ENCODE measurements around the gene CCDC47.
"Not testable (repeated sequence)": the region's sequence is repeated elsewhere in the genome, so short reads cannot be mapped to it uniquely, and the experiment has no call there.

The CCDC47 gene

GRCh38 chr17:63780928-63781327 lies 7.5 kb upstream of the CCDC47 start:
- no peak for DNase-seq

- no peak for DNase-seq
Observed at GRCh38 chr17:63780507-63780906, 7.1 kb upstream of the CCDC47 start.

GRCh38 chr17:63775420-63775819 lies 2.0 kb upstream of the CCDC47 start:
- no peak for DNase-seq

- DNase-seq = peak; percentile 36 to 48
Observed at GRCh38 chr17:63774969-63775265, 1.5 kb upstream of the CCDC47 start.

GRCh38 chr17:63774141-63774968 lies 958 bp upstream of the CCDC47 start, which contains the start of gene DDX42:
Gene DDX42 (plus strand): TSS chr17:63774170. CDS start chr17:63787050, 12,880 bp downstream.
- DNase-seq = no peak

- DNase-seq = peak in 1 of 2 donors; percentile 22
Observed at GRCh38 chr17:63772801-63773271, 561 bp downstream of the CCDC47 start.

GRCh38 chr17:63768433-63768832 lies 5.0 kb downstream of the CCDC47 start:
- DNase-seq = no peak

GRCh38 chr17:63766754-63767153 lies 6.6 kb downstream of the CCDC47 start:
- DNase-seq = no peak

GRCh38 chr17:63764716-63765115 lies 8.7 kb downstream of the CCDC47 start:
- no peak for DNase-seq

- DNase-seq = peak in 1 of 2 donors; percentile 31
Observed at GRCh38 chr17:63762161-63763078, 11.0 kb downstream of the CCDC47 start.

- peak; percentile 22 to 35 for DNase-seq
Observed at GRCh38 chr17:63760771-63761539, 12.4 kb downstream of the CCDC47 start.

- DNase-seq = no peak
Observed at GRCh38 chr17:63758428-63758827, 15.0 kb downstream of the CCDC47 start.

- no peak for DNase-seq
Observed at GRCh38 chr17:63754046-63754445, 19.4 kb downstream of the CCDC47 start.

- peak; percentile 43 to 52 for DNase-seq
Observed at GRCh38 chr17:63753215-63753614, 20.2 kb downstream of the CCDC47 start.

- DNase-seq = no peak
Observed at GRCh38 chr17:63752707-63753106, 20.7 kb downstream of the CCDC47 start.

- DNase-seq = peak; percentile 37 to 59
Observed at GRCh38 chr17:63751806-63752205, 21.6 kb downstream of the CCDC47 start.

GRCh38 chr17:63741408-63742173 lies 31.8 kb downstream of the CCDC47 start, which contains the start of gene STRADA:
Gene STRADA (minus strand): TSS chr17:63741799. CDS start chr17:63728369, 13,430 bp downstream.
- DNase-seq = peak; percentile 94 to 97

- no peak for DNase-seq
Observed at GRCh38 chr17:63741143-63741407, 32.3 kb downstream of the CCDC47 start.

- DNase-seq = no peak
Observed at GRCh38 chr17:63740464-63741142, 32.8 kb downstream of the CCDC47 start.

- peak in 1 of 2 donors; percentile 12 for DNase-seq
Observed at GRCh38 chr17:63735691-63736090, 37.7 kb downstream of the CCDC47 start.

- no peak for DNase-seq
Observed at GRCh38 chr17:63722403-63722802, 51.0 kb downstream of the CCDC47 start.

- not testable (repeated sequence) for DNase-seq
Observed at GRCh38 chr17:63720194-63720593, 53.2 kb downstream of the CCDC47 start.
